Measurements from ENCODE around the gene CTSW.

The CTSW gene

DNA sequence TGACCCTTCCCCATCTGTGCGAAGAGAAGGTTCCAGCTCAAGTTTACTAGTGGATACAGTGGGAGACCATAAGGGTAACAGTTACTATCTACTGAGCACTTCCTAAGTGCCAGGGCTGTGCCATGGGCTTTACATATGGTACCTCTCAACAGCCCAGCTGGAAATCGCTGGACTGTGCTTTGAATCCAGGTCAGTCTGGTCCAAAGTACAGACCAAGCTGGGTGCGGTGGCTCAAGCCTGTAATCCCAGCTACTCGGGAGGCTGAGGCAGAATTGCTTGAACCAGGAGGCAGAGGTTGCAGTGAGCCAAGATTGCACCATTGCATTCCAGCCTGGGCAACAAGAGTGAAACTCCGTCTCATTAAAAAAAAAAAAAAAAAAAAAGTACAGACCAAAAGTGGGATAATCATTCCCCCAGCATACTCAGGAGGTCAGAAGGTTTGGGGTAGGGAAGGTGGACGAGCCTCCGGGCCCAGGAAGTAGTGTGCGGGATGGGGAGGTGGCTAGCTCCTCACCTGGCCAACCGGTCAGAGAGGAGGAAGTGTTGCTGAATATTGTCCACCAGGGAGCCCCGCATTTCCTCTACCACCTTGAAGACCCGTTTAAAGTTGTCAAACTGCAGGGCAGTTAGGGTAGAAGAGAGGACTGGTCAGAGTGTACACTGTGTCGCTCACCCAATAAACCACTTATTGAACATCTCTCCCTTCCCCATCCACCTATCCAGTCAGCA, 6.3 kb downstream of the CTSW start:
- H3K36me3 ChIP-seq (ENCODE audit: control insufficient read depth in 2 of 2, insufficient read depth in 1 of 2, low read length in 2 of 2): peaks cover 0 to 53% of the 10 kb centered on the region in 2 experiments; a peak in 2 of 3 replicates
- POLR2A ChIA-PET: interaction anchor here (2.0 to 6.1 kb wide), 4 partner anchors 26 to 166 kb away, joined by 5 to 121 read pairs (median 12); partner anchors contain the start of genes CFL1, MUS81 and RNASEH2C
- no peak overlapping the region for H3K27ac ChIP-seq (ENCODE audit: extremely low read depth, low read depth, low read length)
- CTCF ChIA-PET: interaction anchor here (0.6 to 9.5 kb wide), 34 partner anchors 9 to 271 kb away, joined by 3 to 189 read pairs (median 8); partner anchors contain the start of genes CFL1, FOSL1, KAT5 and MUS81
- H3K4me1 ChIP-seq (ENCODE audit: control insufficient read depth, insufficient read depth, low read length): no peaks in the 10 kb centered on the region
- H3K9me3 ChIP-seq (ENCODE audit: control insufficient read depth, insufficient read depth, low read depth, low read length): no peaks in the 10 kb centered on the region
- TF ChIP-seq ZBTB48 (tag by site-specific recombination; IDR thresholded peaks at IDR 0.05) (no peak), SP2 (tag by site-specific recombination; IDR thresholded peaks at IDR 0.05) (no peak), ZNF248 (tag by site-specific recombination; IDR thresholded peaks at IDR 0.05) (0 out of 2 replicates have a peak, but pooled peaks have one; percentile 71)
- TF ChIP-seq, protein P1, sequence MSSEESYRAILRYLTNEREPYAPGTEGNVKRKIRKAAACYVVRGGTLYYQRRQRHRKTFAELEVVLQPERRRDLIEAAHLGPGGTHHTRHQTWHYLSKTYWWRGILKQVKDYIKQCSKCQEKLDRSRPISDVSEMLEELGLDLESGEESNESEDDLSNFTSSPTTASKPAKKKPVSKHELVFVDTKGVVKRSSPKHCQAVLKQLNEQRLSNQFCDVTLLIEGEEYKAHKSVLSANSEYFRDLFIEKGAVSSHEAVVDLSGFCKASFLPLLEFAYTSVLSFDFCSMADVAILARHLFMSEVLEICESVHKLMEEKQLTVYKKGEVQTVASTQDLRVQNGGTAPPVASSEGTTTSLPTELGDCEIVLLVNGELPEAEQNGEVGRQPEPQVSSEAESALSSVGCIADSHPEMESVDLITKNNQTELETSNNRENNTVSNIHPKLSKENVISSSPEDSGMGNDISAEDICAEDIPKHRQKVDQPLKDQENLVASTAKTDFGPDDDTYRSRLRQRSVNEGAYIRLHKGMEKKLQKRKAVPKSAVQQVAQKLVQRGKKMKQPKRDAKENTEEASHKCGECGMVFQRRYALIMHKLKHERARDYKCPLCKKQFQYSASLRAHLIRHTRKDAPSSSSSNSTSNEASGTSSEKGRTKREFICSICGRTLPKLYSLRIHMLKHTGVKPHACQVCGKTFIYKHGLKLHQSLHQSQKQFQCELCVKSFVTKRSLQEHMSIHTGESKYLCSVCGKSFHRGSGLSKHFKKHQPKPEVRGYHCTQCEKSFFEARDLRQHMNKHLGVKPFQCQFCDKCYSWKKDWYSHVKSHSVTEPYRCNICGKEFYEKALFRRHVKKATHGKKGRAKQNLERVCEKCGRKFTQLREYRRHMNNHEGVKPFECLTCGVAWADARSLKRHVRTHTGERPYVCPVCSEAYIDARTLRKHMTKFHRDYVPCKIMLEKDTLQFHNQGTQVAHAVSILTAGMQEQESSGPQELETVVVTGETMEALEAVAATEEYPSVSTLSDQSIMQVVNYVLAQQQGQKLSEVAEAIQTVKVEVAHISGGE (tag by site-specific recombination; conservative IDR thresholded peaks at IDR 0.05; ENCODE audit: low read depth): no peak
- TF ChIP-seq, protein P2, sequence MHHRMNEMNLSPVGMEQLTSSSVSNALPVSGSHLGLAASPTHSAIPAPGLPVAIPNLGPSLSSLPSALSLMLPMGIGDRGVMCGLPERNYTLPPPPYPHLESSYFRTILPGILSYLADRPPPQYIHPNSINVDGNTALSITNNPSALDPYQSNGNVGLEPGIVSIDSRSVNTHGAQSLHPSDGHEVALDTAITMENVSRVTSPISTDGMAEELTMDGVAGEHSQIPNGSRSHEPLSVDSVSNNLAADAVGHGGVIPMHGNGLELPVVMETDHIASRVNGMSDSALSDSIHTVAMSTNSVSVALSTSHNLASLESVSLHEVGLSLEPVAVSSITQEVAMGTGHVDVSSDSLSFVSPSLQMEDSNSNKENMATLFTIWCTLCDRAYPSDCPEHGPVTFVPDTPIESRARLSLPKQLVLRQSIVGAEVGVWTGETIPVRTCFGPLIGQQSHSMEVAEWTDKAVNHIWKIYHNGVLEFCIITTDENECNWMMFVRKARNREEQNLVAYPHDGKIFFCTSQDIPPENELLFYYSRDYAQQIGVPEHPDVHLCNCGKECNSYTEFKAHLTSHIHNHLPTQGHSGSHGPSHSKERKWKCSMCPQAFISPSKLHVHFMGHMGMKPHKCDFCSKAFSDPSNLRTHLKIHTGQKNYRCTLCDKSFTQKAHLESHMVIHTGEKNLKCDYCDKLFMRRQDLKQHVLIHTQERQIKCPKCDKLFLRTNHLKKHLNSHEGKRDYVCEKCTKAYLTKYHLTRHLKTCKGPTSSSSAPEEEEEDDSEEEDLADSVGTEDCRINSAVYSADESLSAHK (tag by site-specific recombination; IDR thresholded peaks at IDR 0.05): no peak
- no peak overlapping the region for H3K4me3 ChIP-seq (ENCODE audit: low read depth, low read length)

DNA sequence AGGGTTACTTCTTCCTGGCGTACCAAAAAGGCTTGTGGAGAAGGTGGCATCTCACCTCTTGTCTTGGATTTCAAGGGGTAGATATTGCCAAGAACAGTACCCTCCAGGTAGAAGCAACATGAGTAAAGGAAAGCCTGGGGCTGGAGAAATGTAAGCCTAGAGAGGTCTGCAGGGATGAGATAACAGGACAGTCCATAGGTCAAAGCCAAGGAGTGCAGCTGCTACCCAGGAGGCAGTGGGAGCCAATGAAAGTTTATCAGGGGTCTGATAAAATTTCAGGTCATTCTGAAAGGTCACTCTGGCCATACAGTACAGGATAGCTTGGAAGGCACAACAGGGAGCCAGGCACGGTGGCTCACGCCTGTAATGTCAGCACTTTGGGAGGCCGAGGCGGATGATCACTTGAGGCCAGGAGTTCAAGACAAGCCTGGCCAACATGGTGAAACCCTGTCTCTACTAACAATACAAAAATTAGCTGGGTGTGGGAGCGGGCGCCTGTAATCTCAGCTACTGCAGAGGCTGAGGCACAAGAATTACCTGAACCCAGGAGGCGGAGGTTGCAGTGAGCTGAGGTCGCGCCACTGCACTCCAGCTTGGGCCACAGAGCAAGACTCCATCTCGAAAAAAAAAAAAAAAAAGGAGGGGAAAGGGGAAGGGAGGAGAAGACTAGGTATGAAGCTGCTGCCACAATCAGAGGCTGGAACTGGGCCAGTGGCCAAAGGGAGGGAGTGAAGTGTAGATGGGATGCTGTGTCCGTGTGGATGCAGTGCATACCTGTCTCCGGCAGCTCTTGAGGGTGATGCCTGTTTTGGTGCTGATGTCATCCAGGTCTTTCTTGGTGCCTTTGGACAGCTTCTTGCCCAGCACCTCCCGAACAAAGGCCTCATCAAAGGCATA, 7.4 kb downstream of the CTSW start:
- Histone ChIP-seq H3K9me3 (ENCODE audit: control insufficient read depth, insufficient read depth, low read depth, low read length) (no peaks in the 10 kb centered on the region), H3K4me1 (ENCODE audit: control insufficient read depth, insufficient read depth, low read length) (no peaks in the 10 kb centered on the region), H3K36me3 (ENCODE audit: control insufficient read depth in 2 of 2, insufficient read depth in 1 of 2, low read length in 2 of 2) (peaks cover 0 to 50% of the 10 kb centered on the region in 2 experiments; a peak in 2 of 3 replicates), H3K4me3 (ENCODE audit: low read depth, low read length) (peak overlapping the region; percentile 87), H3K27ac (ENCODE audit: extremely low read depth, low read depth, low read length) (peak overlapping the region; percentile 1; the same call in 1 of the 2 replicates)
- TF ChIP-seq ZNF777 (tag by site-specific recombination; IDR thresholded peaks at IDR 0.05; ENCODE audit: borderline replicate concordance): no peak
- TF ChIP-seq HOXD13 (CRISPR knock-in tag; IDR thresholded peaks at IDR 0.05; ENCODE audit: borderline replicate concordance): no peak
- TF ChIP-seq ZNF626 (tag by site-specific recombination; IDR thresholded peaks at IDR 0.05): no peak
- no peak for TF ChIP-seq EGR2 (tag by site-specific recombination; IDR thresholded peaks at IDR 0.05; ENCODE audit: low read depth)
- TF ChIP-seq, protein P3, sequence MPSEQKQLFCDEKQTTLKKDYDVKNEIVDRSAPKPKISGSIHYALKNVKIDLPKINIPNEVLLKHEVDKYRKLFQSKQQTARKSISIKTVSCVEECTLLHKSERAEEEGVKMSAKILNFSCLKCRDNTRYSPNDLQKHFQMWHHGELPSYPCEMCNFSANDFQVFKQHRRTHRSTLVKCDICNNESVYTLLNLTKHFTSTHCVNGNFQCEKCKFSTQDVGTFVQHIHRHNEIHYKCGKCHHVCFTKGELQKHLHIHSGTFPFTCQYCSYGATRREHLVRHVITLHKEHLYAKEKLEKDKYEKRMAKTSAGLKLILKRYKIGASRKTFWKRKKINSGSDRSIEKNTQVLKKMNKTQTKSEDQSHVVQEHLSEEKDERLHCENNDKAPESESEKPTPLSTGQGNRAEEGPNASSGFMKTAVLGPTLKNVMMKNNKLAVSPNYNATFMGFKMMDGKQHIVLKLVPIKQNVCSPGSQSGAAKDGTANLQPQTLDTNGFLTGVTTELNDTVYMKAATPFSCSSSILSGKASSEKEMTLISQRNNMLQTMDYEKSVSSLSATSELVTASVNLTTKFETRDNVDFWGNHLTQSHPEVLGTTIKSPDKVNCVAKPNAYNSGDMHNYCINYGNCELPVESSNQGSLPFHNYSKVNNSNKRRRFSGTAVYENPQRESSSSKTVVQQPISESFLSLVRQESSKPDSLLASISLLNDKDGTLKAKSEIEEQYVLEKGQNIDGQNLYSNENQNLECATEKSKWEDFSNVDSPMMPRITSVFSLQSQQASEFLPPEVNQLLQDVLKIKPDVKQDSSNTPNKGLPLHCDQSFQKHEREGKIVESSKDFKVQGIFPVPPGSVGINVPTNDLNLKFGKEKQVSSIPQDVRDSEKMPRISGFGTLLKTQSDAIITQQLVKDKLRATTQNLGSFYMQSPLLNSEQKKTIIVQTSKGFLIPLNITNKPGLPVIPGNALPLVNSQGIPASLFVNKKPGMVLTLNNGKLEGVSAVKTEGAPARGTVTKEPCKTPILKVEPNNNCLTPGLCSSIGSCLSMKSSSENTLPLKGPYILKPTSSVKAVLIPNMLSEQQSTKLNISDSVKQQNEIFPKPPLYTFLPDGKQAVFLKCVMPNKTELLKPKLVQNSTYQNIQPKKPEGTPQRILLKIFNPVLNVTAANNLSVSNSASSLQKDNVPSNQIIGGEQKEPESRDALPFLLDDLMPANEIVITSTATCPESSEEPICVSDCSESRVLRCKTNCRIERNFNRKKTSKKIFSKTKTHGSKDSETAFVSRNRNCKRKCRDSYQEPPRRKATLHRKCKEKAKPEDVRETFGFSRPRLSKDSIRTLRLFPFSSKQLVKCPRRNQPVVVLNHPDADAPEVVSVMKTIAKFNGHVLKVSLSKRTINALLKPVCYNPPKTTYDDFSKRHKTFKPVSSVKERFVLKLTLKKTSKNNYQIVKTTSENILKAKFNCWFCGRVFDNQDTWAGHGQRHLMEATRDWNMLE (tag by site-specific recombination; conservative IDR thresholded peaks at IDR 0.05; ENCODE audit: low read depth): no peak
- TF ChIP-seq ZNF600 (tag by site-specific recombination; IDR thresholded peaks at IDR 0.05): no peak
- no peak for TF ChIP-seq ZNF549 (tag by site-specific recombination; IDR thresholded peaks at IDR 0.05)
- TF ChIP-seq, protein P4, sequence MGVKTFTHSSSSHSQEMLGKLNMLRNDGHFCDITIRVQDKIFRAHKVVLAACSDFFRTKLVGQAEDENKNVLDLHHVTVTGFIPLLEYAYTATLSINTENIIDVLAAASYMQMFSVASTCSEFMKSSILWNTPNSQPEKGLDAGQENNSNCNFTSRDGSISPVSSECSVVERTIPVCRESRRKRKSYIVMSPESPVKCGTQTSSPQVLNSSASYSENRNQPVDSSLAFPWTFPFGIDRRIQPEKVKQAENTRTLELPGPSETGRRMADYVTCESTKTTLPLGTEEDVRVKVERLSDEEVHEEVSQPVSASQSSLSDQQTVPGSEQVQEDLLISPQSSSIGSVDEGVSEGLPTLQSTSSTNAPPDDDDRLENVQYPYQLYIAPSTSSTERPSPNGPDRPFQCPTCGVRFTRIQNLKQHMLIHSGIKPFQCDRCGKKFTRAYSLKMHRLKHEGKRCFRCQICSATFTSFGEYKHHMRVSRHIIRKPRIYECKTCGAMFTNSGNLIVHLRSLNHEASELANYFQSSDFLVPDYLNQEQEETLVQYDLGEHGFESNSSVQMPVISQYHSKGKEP (tag by site-specific recombination; IDR thresholded peaks at IDR 0.05): no peak
- TF ChIP-seq SP3 (tag by site-specific recombination; IDR thresholded peaks at IDR 0.05): no peak
- TF ChIP-seq BCL11B (tag by site-specific recombination; IDR thresholded peaks at IDR 0.05; ENCODE audit: low read depth): no peak
- TF ChIP-seq ZNF629 (tag by site-specific recombination; IDR thresholded peaks at IDR 0.05): no peak
- no peak for TF ChIP-seq ZSCAN30 (tag by site-specific recombination; IDR thresholded peaks at IDR 0.05)
- CTCF ChIA-PET: interaction anchor here (0.6 to 9.5 kb wide), 24 partner anchors 9 to 180 kb away, joined by 3 to 189 read pairs (median 5); partner anchors contain the start of genes CFL1, FOSL1, KAT5 and MUS81
- POLR2A ChIA-PET: interaction anchor here (1.4 to 6.1 kb wide), 6 partner anchors 13 to 225 kb away, joined by 4 to 121 read pairs (median 16); partner anchors contain the start of genes CFL1, FOSL1, MUS81 and RELA

Data from HEK293 (cell line).